Vagina (tissue), 2 donors: Measurements from ENCODE around the gene SPATA9. TPM values are rescaled to one million over a fixed set of nuclear protein-coding genes. Genes with fewer than 3 reads are reported as not detected.

Source experiments
- DNase-seq, 2 donors: peaks; one replicate each; pipeline ENCODE4 v3.0.0-alpha.2; 2017; ENCODE audit errors: extremely low spot score in 2 of 2
- H3K27ac ChIP-seq: fragments of 200-600 bp; sonication (generic); one replicate; pipeline ENCODE4 v1.5.1; 2019
- H3K27me3 ChIP-seq: fragments of 200-600 bp; sonication (generic); one replicate; pipeline ENCODE4 v1.5.1; 2019
- H3K36me3 ChIP-seq, 2 donors: fragments of 200-600 bp; sonication (generic); one replicate each; pipeline ENCODE4 v1.5.1; 2017 to 2019
- H3K4me1 ChIP-seq: fragments of 200-600 bp; sonication (generic); one replicate; pipeline ENCODE4 v1.5.1; 2019
- H3K4me3 ChIP-seq, 2 donors: fragments of 200-600 bp; sonication (generic); 1 replicate in 1 of 2; 2 replicates in 1 of 2; pipeline ENCODE4 v1.5.1; 2016 to 2019
- H3K9me3 ChIP-seq: fragments of 200-600 bp; sonication (generic); one replicate; pipeline ENCODE4 v1.5.1; 2019
- CTCF ChIP-seq, 3 experiments: fragments of 450-650 bp in 2 of 3; fragments of 200-600 bp in 1 of 3; sonication (generic) in 1 of 3; IDR thresholded peaks; one replicate each; pipeline ENCODE4 v1.5.1; 2017 to 2019; ENCODE audit warnings: antibody characterized with exemption in 3 of 3, mild to moderate bottlenecking in 2 of 3, moderate library complexity in 2 of 3
- POLR2A ChIP-seq, 2 donors: fragments of 450-650 bp; IDR thresholded peaks; one replicate each; pipeline ENCODE4 v1.6.1; 2017; ENCODE audit warnings: antibody characterized with exemption in 2 of 2, mild to moderate bottlenecking in 2 of 2, moderate library complexity in 2 of 2
- POLR2AphosphoS5 ChIP-seq, 2 donors: sonication (generic); formaldehyde crosslinking; IDR thresholded peaks; one replicate each; pipeline ENCODE4 v1.9.0; 2017; ENCODE audit warnings: antibody characterized with exemption in 2 of 2, mild to moderate bottlenecking in 2 of 2, low read depth in 1 of 2; ENCODE audit not compliant: insufficient read depth in 1 of 2
- intact Hi-C: fragments of 100-400 bp; cut with DNase I; formaldehyde crosslinking; loops from one replicate; pipeline ENCODE4 v1.15.1; 2023
- total RNA-seq: library from RNA; depleted of rRNA; stranded (reverse); fragments of >200 nt; gene quantifications from one replicate; pipeline ENCODE4 v1.2.3, GENCODE V29; 2016

SPATA9 gene
- total RNA-seq, 1 donor from 2014 or later, result not detected

- H3K4me3 ChIP-seq, result no peak overlapping the region
- DNase-seq, result no peak
- intact Hi-C loops, result loop anchor here (5.0 kb wide), 1 partner anchor 110 kb away; no protein-coding TSS in a partner anchor
- no peak overlapping the region for H3K27ac ChIP-seq
- TF ChIP-seq CTCF (IDR thresholded peaks at IDR 0.05), result no peak
- no peak for TF ChIP-seq POLR2A (IDR thresholded peaks at IDR 0.05)
- TF ChIP-seq POLR2AphosphoS5 (IDR thresholded peaks at IDR 0.05; ENCODE audit: insufficient read depth in 1 of 2, low read depth in 1 of 2), result no peak
- no peaks in the 10 kb centered on the region for H3K36me3 ChIP-seq
- peaks cover 4% of the 10 kb centered on the region for H3K4me1 ChIP-seq
- no peaks in the 10 kb centered on the region for H3K27me3 ChIP-seq
- H3K9me3 ChIP-seq, result no peaks in the 10 kb centered on the region
Observed at GRCh38 chr5:95667678-95668077, 15.1 kb downstream of the SPATA9 start.

- no peaks in the 10 kb centered on the region for H3K27me3 ChIP-seq
- no peak overlapping the region for H3K27ac ChIP-seq
- H3K36me3 ChIP-seq, result no peaks in the 10 kb centered on the region
- peaks cover 4% of the 10 kb centered on the region for H3K4me1 ChIP-seq
- no peak for TF ChIP-seq CTCF (IDR thresholded peaks at IDR 0.05)
- intact Hi-C loops, result loop anchor here (5.0 kb wide), 1 partner anchor 110 kb away; no protein-coding TSS in a partner anchor
- no peak overlapping the region for H3K4me3 ChIP-seq
- DNase-seq, result no peak
- no peaks in the 10 kb centered on the region for H3K9me3 ChIP-seq
Observed at GRCh38 chr5:95667061-95667618, 15.7 kb downstream of the SPATA9 start.

GRCh38 chr5:95664204-95664786, 18.5 kb downstream of the SPATA9 start:
- H3K27me3 ChIP-seq, result no peaks in the 10 kb centered on the region

GRCh38 chr5:95662946-95663345, 19.8 kb downstream of the SPATA9 start:
- no peak for DNase-seq
- no peaks in the 10 kb centered on the region for H3K27me3 ChIP-seq
- no peaks in the 10 kb centered on the region for H3K9me3 ChIP-seq
- H3K27ac ChIP-seq, result no peak overlapping the region
- intact Hi-C loops, result no loop called here
- TF ChIP-seq POLR2A (IDR thresholded peaks at IDR 0.05), result no peak
- no peak for TF ChIP-seq CTCF (IDR thresholded peaks at IDR 0.05)
- no peak for TF ChIP-seq POLR2AphosphoS5 (IDR thresholded peaks at IDR 0.05; ENCODE audit: insufficient read depth in 1 of 2, low read depth in 1 of 2)
- H3K4me1 ChIP-seq, result no peaks in the 10 kb centered on the region
- no peak overlapping the region for H3K4me3 ChIP-seq
- H3K36me3 ChIP-seq, result no peaks in the 10 kb centered on the region

More at GRCh38 chr5:95664204-95664786, 18.5 kb downstream of the SPATA9 start:
- H3K4me3 ChIP-seq, result no peak overlapping the region
- no peak for TF ChIP-seq POLR2A (IDR thresholded peaks at IDR 0.05)
- peak; percentile 21 to 83 (median 49) for TF ChIP-seq CTCF (IDR thresholded peaks at IDR 0.05)
- peak in 1 of 2 donors; percentile 45 for TF ChIP-seq POLR2AphosphoS5 (IDR thresholded peaks at IDR 0.05; ENCODE audit: insufficient read depth in 1 of 2, low read depth in 1 of 2)
- H3K36me3 ChIP-seq, result no peaks in the 10 kb centered on the region
- no peak overlapping the region for H3K27ac ChIP-seq
- H3K9me3 ChIP-seq, result no peaks in the 10 kb centered on the region
- DNase-seq, result no peak
- intact Hi-C loops, result no loop called here
- peaks cover 3% of the 10 kb centered on the region for H3K4me1 ChIP-seq

GRCh38 chr5:95660060-95660459, 22.7 kb downstream of the SPATA9 start:
- no peaks in the 10 kb centered on the region for H3K4me1 ChIP-seq
- no peak for DNase-seq
- TF ChIP-seq POLR2A (IDR thresholded peaks at IDR 0.05), result no peak
- no peak for TF ChIP-seq CTCF (IDR thresholded peaks at IDR 0.05)
- no peak for TF ChIP-seq POLR2AphosphoS5 (IDR thresholded peaks at IDR 0.05; ENCODE audit: insufficient read depth in 1 of 2, low read depth in 1 of 2)
- intact Hi-C loops, result no loop called here
- H3K27ac ChIP-seq, result no peak overlapping the region
- H3K36me3 ChIP-seq, result no peaks in the 10 kb centered on the region
- H3K4me3 ChIP-seq, result no peak overlapping the region
- H3K27me3 ChIP-seq, result no peaks in the 10 kb centered on the region
- H3K9me3 ChIP-seq, result no peaks in the 10 kb centered on the region
